HUES48 (cell line): Measurements from ENCODE around the gene MPDU1.
"Not testable (repeated sequence)": the region's sequence is repeated elsewhere in the genome, so short reads cannot be mapped to it uniquely, and the experiment has no call there.

Experiments
- H3K27ac ChIP-seq: one replicate; pipeline ENCODE4 v1.7.0; 2013; ENCODE audit warnings: low read depth, low read length, inconsistent platforms
- H3K27me3 ChIP-seq: 2 replicates; pipeline ENCODE4 v1.6.1; 2013; ENCODE audit warnings: mild to moderate bottlenecking, low read length; ENCODE audit not compliant: control insufficient read depth, insufficient read depth
- H3K36me3 ChIP-seq: 2 replicates; pipeline ENCODE4 v1.6.1; 2013; ENCODE audit warnings: low read length; ENCODE audit not compliant: control insufficient read depth, insufficient read depth
- H3K4me1 ChIP-seq: 2 replicates; pipeline ENCODE4 v1.6.1; 2013; ENCODE audit warnings: mild to moderate bottlenecking, low read length; ENCODE audit not compliant: control insufficient read depth, insufficient read depth
- H3K4me3 ChIP-seq: 2 replicates; pipeline ENCODE4 v1.5.1; 2013; ENCODE audit warnings: mild to moderate bottlenecking, low read depth, low read length
- H3K9ac ChIP-seq: 2 replicates; pipeline ENCODE4 v1.6.1; 2013; ENCODE audit warnings: mild to moderate bottlenecking, low read depth, low read length, moderate library complexity
- H3K9me3 ChIP-seq: 2 replicates; pipeline ENCODE4 v1.6.1; 2013; ENCODE audit warnings: low read length; ENCODE audit not compliant: control insufficient read depth, insufficient read depth

MPDU1 gene

GRCh38 chr17:7610641-7611040 is 27.0 kb downstream of the MPDU1 start:
- Histone ChIP-seq H3K9ac (no peak overlapping the region), H3K27me3 (no peaks in the 10 kb centered on the region), H3K4me1 (peaks cover 18% of the 10 kb centered on the region), H3K4me3 (no peak overlapping the region), H3K36me3 (peaks cover 34% of the 10 kb centered on the region), H3K27ac (no peak overlapping the region), H3K9me3 (no peaks in the 10 kb centered on the region)

DNA sequence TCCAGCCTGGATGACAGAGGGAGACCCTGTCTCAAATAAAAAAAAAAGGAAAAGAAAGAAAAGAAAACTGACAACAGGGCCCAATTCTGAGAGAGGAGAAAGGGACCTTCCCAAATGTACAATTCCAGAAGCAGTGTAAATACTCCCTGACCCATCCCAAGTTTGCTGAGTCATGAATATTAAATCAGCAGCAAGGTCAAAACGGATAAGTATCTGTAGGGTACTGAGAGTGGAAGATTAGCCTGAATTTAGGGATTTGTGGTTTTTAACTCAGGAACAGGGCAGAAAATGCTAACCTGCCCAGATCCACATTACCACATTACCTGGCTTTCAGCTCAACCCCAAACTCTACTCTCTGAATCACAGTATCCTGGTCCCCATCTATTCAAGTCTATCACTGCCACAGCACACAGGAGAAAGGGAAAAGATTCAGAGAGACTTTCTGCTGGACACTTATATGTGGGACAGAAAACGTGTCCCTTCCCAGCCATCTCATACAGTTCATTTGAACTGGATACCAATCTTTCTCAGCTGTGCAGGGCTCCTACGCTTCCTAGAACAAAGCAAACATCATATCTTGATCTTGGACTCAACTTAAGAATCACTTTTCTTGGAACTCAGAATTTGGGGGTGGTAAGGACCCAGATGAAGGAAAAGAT is 28.1 kb downstream of the MPDU1 start:
- H3K9me3 ChIP-seq = no peaks in the 10 kb centered on the region
- no peak overlapping the region for H3K4me3 ChIP-seq
- H3K27ac ChIP-seq = no peak overlapping the region
- H3K36me3 ChIP-seq = peaks cover 22% of the 10 kb centered on the region
- peaks cover 18% of the 10 kb centered on the region for H3K4me1 ChIP-seq
- no peaks in the 10 kb centered on the region for H3K27me3 ChIP-seq
- no peak overlapping the region for H3K9ac ChIP-seq

GRCh38 chr17:7612294-7612640 is 28.6 kb downstream of the MPDU1 start:
- Histone ChIP-seq H3K36me3 (peaks cover 22% of the 10 kb centered on the region), H3K27me3 (no peaks in the 10 kb centered on the region), H3K9me3 (no peaks in the 10 kb centered on the region), H3K4me3 (no peak overlapping the region), H3K27ac (no peak overlapping the region), H3K9ac (no peak overlapping the region), H3K4me1 (peaks cover 18% of the 10 kb centered on the region)

DNA sequence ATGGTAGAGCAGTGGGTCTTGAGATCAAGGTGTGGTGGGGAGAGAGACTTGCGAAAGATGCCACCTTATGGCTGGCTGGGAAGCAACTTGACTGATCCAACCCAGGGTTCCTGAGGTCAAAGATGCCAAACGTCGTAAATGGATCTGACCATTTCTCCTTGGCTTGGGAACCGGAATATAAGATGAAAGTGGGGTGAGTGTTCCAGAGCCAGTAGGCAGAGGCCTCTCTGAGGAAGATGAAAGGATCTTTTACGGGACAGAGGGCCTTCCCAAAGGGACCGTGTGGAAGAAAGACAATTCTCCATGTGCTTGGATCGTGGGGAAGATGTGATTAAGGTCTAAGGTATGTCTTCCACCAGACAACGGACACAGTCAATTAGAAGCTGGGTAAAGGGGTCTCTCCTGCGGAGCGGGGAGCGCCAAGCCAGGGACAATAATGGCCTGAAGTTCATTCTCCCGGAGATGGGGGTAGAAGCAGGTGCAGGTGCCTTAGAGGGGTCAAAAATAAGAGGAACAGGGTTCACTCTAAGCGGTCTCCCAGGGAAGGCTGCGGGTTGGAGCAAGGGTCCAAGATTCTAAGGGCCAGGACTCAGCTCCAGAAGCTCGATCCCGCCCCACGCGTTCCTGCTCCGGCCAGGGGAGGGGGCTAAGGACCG is 30.2 kb downstream of the MPDU1 start:
- peak overlapping the region; percentile 86 for H3K27ac ChIP-seq
- peak overlapping the region; percentile 74 for H3K9ac ChIP-seq
- H3K27me3 ChIP-seq = no peaks in the 10 kb centered on the region
- no peaks in the 10 kb centered on the region for H3K9me3 ChIP-seq
- H3K36me3 ChIP-seq = peaks cover 20% of the 10 kb centered on the region
- peak overlapping the region; percentile 90 for H3K4me3 ChIP-seq
- H3K4me1 ChIP-seq = peaks cover 18% of the 10 kb centered on the region

DNA sequence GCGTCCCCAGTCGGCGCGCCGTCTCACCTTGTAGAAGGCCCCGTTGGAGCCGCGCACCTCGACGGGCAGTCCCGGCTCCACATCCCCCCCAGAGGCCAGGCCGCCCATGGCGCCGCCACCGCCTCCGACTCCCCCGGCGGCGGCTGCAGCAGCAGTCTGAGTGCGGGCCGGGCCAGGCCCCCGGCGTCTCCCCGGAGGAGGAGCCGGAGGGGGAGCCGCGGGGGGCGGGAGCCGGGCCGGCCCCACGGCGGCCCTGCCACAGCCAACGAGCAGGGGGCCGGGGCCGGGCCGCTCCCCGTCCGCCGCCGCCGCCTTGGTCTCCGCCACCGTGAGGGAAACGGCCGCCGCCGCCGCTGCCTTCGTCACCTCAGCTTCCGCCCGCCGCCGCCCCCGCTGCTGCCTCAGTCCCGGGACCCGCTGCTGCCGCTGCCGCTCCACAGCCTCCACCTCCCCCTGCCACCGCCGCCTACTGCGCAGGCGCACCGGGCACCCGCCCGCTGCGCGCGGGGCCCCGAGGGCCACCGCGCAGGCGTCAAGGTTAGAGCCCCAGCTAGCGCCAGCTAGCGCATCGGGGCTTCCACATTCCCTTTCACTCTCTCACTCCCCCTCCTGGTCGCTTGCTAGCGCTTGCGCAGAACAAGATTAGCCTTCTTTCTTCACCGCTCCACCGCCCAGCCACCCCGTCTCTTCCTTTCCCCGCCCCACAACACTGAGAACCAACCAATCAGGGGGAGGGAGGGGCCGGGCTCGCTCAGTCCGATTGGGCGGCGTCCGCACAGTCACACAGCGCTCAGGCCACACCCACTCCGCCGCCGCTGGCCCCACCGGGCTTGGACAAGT is 31.0 kb downstream of the MPDU1 start, which contains the start of gene FXR2:
Gene FXR2, minus strand, starts transcription at position 473 of the 840 bp plus-strand sequence. Its CDS starts 365 bp downstream, at position 108.
- peaks cover 20% of the 10 kb centered on the region for H3K36me3 ChIP-seq
- H3K4me1 ChIP-seq = peaks cover 18% of the 10 kb centered on the region
- peak within 1 kb of the TSS; percentile 74 for H3K9ac ChIP-seq
- no peaks in the 10 kb centered on the region for H3K9me3 ChIP-seq
- peak within 1 kb of the TSS; percentile 86 for H3K27ac ChIP-seq
- H3K27me3 ChIP-seq = no peaks in the 10 kb centered on the region
- peak within 1 kb of the TSS; percentile 90 for H3K4me3 ChIP-seq

DNA sequence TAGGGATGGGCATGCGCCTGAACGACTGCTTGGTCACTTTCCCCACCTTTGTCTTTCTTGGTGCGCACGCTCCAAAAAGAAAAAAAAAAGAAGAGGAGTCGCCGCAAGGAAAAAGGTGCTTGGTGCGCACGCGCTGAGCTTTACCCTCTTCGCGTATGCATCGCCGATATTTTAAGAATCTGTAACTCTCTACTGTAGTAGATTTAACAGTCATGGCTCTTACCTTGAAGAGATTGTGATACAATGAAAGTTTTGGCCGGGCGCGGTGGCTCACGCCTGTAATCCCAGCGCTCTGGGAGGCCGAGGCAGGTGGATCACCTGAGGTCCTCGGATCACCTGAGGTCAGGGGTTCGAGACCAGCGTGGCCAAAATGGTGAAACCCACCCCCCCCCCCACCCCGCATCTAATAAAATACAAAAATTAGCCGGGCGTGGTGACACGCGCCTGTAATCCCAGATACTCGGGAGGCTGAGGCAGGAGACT is 31.7 kb downstream of the MPDU1 start:
- peaks cover 18% of the 10 kb centered on the region for H3K4me1 ChIP-seq
- H3K9me3 ChIP-seq = no peaks in the 10 kb centered on the region
- H3K9ac ChIP-seq = peak overlapping the region; percentile 62
- H3K27me3 ChIP-seq = no peaks in the 10 kb centered on the region
- H3K4me3 ChIP-seq = peak overlapping the region; percentile 58
- peaks cover 19% of the 10 kb centered on the region for H3K36me3 ChIP-seq
- peak overlapping the region; percentile 80 for H3K27ac ChIP-seq

GRCh38 chr17:7618608-7619007 is 35.0 kb downstream of the MPDU1 start:
- no peaks in the 10 kb centered on the region for H3K36me3 ChIP-seq
- H3K4me3 ChIP-seq = no peak overlapping the region
- no peak overlapping the region for H3K9ac ChIP-seq
- no peak overlapping the region for H3K27ac ChIP-seq
- H3K9me3 ChIP-seq = no peaks in the 10 kb centered on the region
- no peaks in the 10 kb centered on the region for H3K27me3 ChIP-seq
- peaks cover 4% of the 10 kb centered on the region; the same call in 1 of the 2 replicates for H3K4me1 ChIP-seq

DNA sequence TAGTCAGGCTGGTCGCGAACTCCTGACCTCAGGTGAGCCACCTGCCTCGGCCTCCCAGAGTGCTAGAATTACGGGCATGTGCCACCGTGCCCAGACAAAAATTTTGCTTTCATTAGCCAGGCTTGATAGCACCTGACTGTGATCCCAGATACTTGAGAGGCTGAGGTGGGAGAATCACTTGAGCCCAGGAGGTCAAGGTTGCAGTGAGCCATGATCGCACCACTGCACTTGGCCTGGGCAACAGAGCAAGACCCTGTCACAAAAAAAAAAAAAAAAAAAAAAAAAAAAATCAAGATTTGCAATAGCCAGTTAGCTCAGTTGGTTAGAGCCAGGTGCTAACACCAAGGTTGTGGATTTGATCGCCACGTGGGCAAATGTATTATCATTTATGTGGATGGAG is 37.2 kb downstream of the MPDU1 start:
- Histone ChIP-seq H3K27ac (no peak overlapping the region), H3K9me3 (no peaks in the 10 kb centered on the region), H3K4me3 (no peak overlapping the region), H3K27me3 (no peaks in the 10 kb centered on the region), H3K36me3 (no peaks in the 10 kb centered on the region), H3K4me1 (no peaks in the 10 kb centered on the region), H3K9ac (no peak overlapping the region)

- H3K4me1 ChIP-seq = peaks cover 6% of the 10 kb centered on the region; the same call in 1 of the 2 replicates
Observed at GRCh38 chr17:7623661-7624060, 40.0 kb downstream of the MPDU1 start.

GRCh38 chr17:7625749-7626148 is 42.1 kb downstream of the MPDU1 start:
- not testable (repeated sequence) for H3K4me3 ChIP-seq, H3K36me3 ChIP-seq, H3K9me3 ChIP-seq, H3K4me1 ChIP-seq, H3K9ac ChIP-seq, H3K27me3 ChIP-seq, H3K27ac ChIP-seq

More at GRCh38 chr17:7623661-7624060, 40.0 kb downstream of the MPDU1 start:
- Histone ChIP-seq H3K36me3 (no peaks in the 10 kb centered on the region), H3K9me3 (no peaks in the 10 kb centered on the region), H3K4me3 (no peak overlapping the region), H3K27ac (no peak overlapping the region), H3K9ac (no peak overlapping the region), H3K27me3 (no peaks in the 10 kb centered on the region)
